H4 (cell line): ENCODE results near the gene BMP8A. TPM values are rescaled to one million over a fixed set of nuclear protein-coding genes. Genes with fewer than 3 reads are reported as not detected.
A peak's percentile ranks its signal among the peaks of the same experiment; 100 is the strongest.
"Not testable (repeated sequence)": the region's sequence is repeated elsewhere in the genome, so short reads cannot be mapped to it uniquely, and the experiment has no call there.

Experiments used
- DNase-seq: peaks from one replicate; pipeline ENCODE4 v3.0.0-alpha.2; 2015; ENCODE audit warnings: low spot score
- total RNA-seq: library from RNA; depleted of rRNA; stranded (reverse); fragments of >200 nt; shearing (Covaris generic); gene quantifications from 2 replicates; pipeline ENCODE4 v1.2.3, GENCODE V29; 2014

Gene BMP8A
- total RNA-seq, 1 experiment from 2014 or later, result not detected

DNA sequence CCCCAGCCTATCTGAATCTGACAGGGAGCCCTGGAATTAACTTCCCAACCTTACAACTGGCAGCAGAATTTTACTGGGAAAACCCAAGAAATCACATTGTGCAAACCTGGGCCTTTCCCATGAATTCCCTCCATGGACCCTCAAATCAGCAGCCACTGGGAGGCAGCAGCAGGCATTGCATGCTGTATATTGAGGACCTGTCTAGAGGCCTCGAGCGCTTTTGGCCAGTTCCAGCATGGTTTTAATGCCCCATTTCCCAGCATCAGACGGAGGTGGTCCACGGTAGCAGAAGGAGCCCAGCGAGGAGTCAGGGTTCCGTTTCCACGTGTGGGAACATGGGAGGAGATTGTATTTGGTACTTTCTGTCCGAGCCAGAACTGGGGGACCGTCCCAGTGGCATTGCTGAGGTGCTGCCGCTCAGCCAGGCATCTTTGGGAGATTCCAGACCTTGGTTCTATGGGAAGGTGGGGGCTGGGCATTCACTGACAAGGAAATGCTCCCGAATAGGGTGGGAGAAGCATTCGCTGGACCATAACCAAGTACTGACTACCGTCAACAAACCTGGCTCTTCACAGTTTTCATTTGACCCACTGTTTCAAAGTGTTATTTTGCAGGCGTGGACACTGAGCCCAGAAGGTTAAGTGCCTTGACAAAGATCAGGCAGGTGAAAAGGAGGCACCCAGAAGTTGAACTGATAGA lies 15.9 kb downstream of the BMP8A start:
- DNase-seq, result no peak

DNA sequence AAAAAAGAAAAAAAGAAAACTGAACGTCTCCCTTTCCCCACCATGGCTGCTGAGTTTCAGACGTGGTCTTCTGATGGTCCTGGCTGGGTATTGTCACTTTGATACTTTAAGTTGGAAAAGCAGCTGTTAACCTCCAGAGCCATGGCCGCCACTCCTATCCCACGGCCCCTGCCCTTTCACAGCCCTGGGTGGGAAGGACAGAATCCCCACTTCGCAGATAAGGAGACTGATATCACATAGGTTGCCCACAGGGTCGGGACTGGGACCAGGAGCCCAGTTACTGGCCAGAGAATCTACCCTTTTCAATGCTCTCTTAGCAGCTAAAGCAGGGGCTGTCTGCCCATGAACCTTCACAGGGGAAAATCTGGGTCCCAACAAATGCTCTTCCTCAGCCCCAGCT lies 16.8 kb downstream of the BMP8A start:
- DNase-seq, result no peak

DNA sequence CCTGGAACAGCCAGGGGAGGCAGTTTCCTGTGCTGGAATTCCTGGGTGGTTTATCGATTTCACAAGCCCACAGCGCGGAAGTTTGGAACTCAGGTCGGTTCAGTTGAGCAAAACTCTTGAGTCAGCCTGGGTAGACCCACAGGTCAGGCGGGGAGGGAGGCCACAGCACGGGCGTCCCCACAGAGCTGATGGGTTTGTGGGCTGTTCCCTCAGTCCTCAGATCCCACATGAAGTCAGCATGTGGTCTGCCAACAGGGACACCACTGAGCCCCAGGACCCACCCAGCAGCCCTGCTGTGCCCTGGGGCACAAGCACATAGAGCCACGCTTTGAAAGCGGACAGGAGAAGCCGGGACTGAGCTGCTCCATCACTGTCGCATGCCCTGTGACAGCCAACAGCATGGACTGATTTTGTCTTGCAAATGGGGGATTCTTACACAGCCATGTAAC lies 17.4 kb downstream of the BMP8A start:
- DNase-seq, result peak; percentile 71

DNA sequence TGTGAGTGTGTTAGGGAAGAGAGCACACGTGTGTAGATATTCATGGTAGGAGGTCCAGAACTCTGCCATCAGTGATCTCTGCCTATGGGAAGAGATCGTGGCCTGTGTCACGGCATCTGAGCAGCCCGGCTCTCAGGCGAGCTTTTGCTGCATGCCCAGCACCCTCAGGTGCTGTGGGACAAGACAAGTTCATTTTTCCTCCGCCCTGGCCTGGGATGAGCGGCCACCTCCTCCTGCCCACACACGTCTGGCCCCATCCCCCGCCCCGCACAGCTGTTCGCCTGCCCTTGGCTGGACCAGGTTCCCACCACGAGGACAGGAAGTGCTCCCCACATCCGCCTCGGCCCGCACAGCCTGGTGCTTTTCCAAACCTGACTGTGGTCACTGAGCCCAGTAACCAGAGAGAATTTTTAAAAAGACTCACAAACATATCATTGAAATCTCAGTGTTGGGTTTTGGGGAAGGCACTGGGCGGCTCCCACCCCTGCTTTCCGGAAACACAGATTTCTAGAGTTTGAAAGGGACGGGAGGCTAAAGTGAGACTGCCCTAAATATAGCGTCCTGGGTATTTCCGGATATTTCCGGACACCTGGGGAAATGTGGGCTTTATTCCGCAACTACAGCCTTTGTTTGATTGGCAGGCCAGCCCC lies 18.0 kb downstream of the BMP8A start:
- peak; percentile 80 for DNase-seq

DNA sequence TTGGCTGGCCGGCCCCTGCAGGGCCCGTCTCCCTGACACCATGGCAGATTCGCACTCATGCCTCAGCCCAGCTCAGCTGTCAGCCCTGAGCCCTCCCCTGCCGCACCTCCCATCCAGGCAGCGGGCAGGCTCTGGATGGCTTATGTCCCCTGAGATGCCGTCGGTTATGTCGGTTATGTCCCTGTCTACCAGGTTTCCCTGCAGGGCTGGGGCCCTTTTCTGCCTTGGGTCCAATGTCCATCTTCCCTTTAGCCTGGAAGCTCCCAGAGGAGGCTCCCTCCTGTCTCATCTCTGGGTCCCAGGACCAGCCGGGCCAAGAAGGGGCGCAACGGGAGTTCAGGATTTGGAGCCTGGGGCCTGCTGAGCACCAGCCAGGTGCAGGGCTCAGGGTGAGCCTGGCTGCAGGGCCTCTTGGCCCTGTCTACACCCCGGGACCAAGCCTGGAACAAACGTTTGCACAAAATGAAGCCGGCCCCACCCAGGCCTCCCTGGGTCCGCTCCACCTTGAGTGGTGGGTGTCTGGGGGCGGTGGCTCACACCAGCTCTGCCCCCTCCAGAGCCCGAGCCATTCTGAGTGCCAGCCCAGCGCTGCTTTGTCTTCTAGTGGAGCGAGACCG lies 19.2 kb downstream of the BMP8A start:
- DNase-seq, result not testable (repeated sequence)

DNA sequence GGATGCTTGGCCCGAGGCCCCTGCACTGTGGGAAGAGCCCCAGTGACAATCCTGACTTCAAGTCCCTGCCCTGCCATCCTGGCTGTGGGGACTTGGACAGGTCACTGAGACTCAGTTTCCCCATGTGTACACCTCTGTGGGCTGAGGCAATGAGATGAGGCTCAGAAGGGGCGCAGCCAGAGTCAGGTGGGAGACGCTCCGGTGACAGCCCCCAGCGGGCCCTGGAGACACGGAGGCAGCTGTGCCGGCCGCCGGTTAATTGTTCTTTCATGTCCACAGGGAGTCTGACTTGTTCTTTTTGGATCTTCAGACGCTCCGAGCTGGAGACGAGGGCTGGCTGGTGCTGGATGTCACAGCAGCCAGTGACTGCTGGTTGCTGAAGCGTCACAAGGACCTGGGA lies 20.0 kb downstream of the BMP8A start:
- not testable (repeated sequence) for DNase-seq

DNA sequence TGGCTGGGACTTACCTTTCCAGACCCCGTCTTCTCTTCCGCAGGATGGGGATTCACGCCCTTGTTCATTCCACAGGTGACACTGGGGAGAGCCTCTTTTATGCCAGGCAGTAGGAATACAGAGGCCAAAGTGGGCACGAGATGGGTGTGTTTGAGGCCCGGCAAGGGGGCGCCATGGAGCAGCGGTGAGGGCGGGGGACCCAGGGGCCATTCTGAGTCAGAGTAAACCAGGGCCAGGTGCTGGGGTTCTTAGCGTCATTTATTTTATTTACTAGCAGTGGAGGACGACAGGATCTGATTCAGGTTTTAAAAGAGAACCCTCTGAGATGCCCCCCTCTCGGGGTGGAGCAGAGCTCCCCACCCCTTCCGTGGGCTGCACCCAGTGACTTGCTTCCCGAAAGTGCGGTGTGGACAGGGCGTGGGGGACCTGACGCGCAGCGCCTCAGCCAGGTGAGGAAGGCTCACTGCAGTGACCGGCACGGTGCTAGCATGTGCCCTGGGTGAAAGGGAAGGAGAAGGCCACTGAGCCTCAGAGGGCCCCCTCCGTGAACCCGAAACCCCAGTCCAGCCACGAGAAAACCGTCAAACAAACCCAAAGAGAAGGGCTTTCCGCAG lies 20.9 kb downstream of the BMP8A start:
- not testable (repeated sequence) for DNase-seq

DNA sequence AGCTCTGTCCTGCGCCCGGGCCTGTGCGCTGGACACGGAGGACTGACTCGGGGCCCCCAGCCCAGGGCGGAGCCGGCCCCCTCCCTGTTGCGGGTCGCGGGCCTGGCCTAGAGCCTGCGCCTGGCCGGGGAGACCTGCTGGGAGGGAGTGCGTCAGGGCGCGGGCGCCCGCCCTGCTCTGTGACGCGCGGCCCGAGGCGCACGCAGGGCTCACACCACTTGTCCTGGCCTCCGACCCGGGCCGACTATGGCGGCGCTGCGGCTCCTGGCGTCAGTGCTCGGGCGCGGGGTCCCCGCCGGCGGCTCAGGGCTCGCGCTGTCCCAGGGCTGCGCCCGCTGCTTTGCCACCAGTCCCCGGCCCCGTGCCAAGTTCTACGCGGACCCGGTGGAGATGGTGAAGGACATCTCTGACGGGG lies 23.3 kb downstream of the BMP8A start:
- DNase-seq, result not testable (repeated sequence)

DNA sequence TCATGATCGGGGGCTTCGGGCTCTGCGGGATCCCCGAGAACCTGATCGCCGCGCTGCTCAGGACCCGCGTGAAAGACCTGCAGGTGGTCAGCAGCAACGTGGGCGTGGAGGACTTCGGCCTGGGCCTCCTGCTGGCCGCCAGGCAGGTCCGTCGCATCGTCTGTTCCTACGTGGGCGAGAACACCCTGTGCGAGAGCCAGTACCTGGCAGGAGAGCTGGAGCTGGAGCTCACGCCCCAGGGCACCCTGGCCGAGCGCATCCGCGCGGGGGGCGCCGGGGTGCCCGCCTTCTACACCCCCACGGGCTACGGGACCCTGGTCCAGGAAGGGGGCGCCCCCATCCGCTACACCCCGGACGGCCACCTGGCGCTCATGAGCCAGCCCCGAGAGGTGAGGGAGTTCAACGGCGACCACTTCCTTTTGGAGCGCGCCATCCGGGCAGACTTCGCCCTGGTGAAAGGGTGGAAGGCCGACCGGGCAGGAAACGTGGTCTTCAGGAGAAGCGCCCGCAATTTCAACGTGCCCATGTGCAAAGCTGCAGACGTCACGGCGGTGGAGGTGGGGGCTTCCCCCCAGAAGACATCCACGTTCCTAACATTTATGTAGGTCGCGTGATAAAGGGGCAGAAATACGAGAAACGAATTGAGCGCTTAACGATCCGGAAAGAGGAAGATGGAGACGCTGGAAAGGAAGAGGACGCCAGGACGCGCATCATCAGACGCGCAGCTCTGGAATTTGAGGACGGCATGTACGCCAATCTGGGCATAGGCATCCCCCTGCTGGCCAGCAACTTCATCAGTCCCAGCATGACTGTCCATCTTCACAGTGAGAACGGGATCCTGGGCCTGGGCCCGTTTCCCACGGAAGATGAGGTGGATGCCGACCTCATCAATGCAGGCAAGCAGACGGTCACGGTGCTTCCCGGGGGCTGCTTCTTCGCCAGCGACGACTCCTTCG lies 24.0 kb downstream of the BMP8A start:
- not testable (repeated sequence) for DNase-seq

DNA sequence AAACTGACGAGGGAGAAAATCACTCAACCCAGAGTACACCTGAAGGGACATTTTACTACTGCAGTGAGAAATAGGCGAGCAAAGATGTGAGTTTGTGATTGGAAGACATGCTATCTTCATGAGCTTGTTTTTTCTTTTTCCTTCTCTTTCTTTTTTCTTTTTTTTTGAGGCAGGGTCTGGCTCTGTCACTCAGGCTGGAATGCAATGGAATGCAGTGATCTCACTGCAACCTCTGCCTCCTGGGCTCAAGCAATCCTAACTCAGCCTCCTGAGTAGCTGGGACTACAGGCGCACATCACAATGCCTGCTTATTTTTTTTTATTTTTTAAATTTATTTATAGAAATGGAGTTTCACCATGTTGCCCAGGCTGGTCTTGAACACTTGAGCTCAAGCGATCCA lies 25.4 kb downstream of the BMP8A start:
- not testable (repeated sequence) for DNase-seq

DNA sequence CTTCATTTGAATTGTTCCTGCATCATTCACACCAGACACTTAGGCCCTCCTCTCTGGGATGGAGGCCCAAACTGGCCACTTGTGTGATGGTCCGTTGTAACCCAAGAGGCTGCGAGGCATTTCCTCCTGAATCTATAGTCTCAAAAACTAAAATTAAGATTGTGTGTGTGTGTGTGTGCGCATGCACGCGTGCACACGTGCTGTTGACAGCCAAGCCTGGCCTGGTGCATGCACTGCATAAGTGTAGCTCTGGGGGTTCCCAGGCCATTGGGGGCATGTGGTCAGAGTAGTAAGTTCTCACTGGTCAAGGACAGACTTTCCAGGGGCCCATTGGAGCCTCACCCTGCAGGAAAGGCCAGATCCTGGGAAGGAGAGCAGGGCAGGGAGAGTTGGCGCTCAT lies 26.5 kb downstream of the BMP8A start:
- DNase-seq, result not testable (repeated sequence)

DNA sequence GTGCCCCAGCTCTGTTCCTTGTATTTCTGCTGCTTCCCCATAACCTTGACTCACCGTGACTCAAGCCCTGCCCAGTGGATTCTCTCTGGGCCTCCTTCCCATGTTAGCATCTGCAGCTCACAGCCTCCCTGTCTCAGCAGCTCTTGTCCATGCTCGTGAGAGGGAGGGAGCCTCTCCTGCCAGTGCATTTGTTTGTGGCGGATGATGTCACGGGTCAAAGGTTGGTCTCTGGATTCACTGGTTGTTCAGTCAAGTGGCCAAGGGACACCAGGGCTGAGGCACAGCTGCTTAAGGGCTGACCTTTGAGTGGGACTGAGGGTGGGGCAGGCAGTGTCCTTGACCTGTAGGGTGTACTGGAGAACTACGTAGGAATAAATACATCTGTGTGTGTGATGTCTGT lies 27.9 kb downstream of the BMP8A start:
- DNase-seq, result not testable (repeated sequence)

DNA sequence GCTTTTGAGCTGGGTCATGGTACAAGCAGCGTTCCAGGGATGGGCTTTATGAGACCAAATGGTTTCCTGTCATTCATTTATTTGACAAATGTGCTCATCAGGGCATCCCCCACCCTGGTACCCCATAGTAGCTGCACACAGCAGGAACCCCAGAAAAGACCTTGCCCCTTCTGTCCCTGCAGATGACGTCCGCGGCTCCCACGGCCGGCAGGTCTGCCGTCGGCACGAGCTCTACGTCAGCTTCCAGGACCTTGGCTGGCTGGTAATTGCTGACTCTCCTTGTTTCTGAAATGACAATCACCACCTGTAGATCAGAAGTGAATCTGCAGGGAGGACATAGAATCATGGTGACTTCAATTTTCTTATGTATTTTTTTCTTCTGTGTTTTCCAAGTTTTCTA lies 30.8 kb downstream of the BMP8A start:
- DNase-seq, result not testable (repeated sequence)

DNA sequence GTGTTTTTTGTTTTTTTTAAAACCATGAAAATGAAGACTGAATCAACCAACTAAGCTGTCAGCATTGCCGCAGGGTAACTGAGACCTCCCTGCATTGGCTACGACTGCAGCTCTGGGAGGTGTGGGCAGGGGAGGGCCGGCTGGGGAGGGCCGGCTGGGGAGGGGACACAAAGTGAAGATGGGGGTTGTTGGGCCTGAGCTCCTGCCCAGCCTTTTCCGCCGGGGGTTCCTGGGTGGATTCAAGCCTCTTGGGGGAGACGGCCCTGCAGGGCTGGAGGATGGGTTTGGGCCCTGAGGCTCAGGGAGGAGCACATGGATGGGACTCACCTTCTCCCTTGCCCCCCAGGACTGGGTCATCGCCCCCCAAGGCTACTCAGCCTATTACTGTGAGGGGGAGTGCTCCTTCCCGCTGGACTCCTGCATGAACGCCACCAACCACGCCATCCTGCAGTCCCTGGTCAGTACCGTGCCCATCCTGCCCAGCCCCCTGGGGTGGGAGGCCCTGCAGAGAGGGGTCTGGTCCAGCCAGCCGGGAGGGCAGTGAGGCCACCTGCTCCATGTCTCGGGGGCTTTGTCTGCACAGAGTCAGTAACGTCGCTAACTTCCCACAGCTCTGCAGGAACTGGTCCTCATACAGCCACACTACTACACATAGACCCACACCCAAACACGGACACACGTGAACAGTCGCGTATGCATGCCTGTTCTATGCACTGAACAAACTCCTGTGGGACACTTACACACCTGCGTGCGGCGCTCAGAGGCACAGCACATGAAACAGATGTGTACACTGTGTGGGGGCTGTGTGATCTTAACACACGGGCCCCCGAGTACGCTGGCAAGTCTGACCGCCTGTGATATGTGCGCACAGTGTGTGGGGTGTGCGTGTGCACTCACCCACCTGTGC lies 31.5 kb downstream of the BMP8A start:
- no peak for DNase-seq

DNA sequence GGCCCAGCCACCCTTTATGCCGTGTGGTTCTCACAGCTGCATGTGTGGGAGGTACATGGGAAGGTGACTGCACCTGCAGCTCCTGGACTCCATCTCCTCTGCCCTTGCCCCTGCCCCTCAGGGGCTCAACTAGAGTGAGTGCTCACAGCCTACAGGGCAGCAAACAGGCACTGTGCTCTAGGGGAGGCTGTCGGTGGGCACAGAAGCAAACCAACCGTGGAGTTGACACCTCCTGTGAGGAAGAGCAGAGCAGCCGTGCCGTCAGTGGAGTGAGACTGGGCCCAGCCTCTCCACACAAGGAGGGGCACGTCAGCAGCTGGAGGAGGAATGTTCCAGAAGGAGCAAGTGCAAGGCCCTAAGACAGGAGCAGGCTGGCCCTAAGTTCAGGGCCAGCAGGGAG lies 32.7 kb downstream of the BMP8A start:
- DNase-seq, result no peak

DNA sequence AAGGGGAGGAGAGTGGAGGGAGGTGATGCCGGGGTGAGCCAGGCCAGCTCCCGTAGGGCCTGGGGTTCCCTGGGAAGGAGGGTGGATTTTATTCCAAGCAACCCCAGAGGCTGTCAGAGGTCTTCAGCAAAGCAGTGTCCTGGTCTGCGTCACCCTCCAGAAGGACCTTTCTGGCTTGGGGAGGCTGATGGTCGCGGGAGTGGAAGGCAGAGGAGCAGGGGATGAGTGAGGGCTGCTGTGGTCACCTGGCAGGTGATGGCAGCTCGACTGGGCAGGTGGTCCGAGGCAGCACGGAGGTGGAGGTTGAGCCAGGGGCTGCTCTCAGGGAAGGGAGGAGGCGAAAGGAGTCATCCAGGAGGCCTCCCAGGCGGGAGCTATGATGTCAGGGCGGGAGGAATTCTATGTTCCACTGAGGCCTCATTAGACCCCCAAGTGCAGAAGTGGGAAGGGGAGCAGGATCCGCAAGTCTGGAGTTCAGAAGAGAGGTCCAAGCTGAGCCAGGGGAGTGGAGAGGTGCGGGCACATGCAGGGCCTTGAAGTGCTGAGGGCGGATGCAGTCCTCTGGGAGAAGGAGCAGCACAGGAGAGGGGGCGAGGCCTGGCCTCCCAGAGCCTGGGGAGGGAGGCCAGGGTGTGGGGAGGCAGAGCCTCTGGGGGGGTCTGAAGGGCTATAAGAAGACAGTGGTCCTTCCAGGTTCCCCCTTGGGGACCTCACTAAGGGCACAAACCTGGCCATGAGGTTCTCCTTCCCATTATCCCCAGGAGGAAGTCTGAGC lies 33.3 kb downstream of the BMP8A start:
- no peak for DNase-seq

DNA sequence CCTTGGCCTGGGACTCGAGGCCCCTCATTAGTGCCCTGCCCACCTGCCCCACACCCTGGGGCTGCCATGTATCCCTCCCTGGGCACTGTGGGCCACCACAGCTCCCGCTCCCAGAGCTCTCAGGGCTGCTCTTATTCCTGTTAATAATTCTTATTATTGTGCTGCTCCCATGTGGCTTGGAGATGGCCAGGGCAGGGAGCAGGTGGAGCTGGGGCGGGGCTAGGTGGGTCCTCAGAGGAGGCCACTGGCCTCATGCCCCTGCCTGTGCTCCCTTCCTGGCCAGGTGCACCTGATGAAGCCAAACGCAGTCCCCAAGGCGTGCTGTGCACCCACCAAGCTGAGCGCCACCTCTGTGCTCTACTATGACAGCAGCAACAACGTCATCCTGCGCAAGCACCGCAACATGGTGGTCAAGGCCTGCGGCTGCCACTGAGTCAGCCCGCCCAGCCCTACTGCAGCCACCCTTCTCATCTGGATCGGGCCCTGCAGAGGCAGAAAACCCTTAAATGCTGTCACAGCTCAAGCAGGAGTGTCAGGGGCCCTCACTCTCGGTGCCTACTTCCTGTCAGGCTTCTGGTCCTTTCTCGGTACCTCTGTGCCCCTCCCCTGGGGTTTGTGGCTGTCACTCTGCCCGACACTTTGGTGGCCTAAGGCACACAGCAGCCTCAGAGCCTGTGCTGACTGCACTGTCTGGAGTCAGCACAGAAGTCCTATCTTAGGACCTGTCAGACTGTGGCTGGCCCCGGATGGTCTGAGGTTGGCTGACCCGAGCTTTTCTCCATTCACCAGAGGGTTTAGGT lies 34.1 kb downstream of the BMP8A start:
- no peak for DNase-seq

DNA sequence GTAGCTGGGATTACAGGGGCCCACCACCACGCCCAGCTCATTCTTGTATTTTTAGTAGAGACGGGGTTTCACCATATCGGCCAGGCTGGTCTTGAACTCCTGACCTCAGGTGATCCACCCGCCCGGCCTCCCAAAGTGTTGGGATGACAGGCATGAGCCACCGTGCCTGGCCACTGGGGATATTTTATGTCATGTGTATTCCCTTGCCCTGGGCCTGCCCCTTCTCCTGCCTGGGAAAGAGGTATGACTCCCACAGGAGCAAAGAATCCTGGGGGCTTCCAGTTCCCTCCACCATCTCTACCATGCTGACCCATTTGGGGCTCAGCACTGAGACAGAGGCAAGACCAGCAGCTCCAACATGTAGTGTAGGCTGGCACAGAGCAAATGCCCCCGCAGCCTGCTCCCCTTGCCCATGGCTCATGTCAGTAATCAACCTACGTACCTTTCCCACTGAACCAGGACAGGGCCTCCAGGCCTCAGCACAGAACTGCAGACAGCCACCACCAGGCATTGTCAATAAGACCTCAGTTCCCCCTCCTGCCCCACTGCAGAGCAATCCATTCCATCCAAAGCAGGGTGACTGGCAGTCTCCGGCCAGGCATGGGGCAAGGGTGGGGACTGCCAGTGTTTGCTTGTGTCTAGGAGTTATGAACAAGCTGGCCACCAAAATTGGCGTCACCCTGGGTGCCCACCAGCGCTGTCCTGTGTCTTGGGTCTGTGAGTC lies 35.2 kb downstream of the BMP8A start:
- no peak for DNase-seq
